Peyer's patch (tissue), 4 donors: ENCODE measurements around the gene CA9. TPM values are rescaled to one million over a fixed set of nuclear protein-coding genes. Genes with fewer than 3 reads are reported as not detected.

Experiments used
- DNase-seq, 3 donors: peaks; one replicate each; pipeline ENCODE4 v3.0.0-alpha.2; 2017 to 2019
- H3K27ac ChIP-seq, 4 donors: fragments of 200-600 bp; sonication (generic); one replicate each; pipeline ENCODE4 v1.5.1; 2016 to 2019
- H3K27me3 ChIP-seq, 2 donors: fragments of 200-600 bp; sonication (generic); one replicate each; pipeline ENCODE4 v1.5.1; 2019
- H3K36me3 ChIP-seq, 3 donors: fragments of 200-600 bp; sonication (generic); one replicate each; pipeline ENCODE4 v1.5.1; 2016 to 2019
- H3K4me1 ChIP-seq, 4 donors: fragments of 200-600 bp; sonication (generic); one replicate each; pipeline ENCODE4 v1.5.1; 2016 to 2019
- H3K4me3 ChIP-seq, 4 donors: fragments of 200-600 bp; sonication (generic); 1 replicate in 3 of 4; 2 replicates in 1 of 4; pipeline ENCODE4 v1.5.1; 2016 to 2019; ENCODE audit warnings: mild to moderate bottlenecking in 1 of 4
- H3K9me3 ChIP-seq, 4 donors: fragments of 200-600 bp; sonication (generic); one replicate each; pipeline ENCODE4 v1.5.1; 2016 to 2019; ENCODE audit warnings: mild to moderate bottlenecking in 1 of 4
- POLR2A ChIP-seq, 2 donors: fragments of 450-650 bp; IDR thresholded peaks; one replicate each; pipeline ENCODE4 v1.5.1; 2017; ENCODE audit warnings: antibody characterized with exemption in 2 of 2, mild to moderate bottlenecking in 2 of 2, moderate library complexity in 2 of 2
- total RNA-seq, 4 donors: library from RNA; depleted of rRNA; stranded (reverse); fragments of >200 nt; gene quantifications; one replicate each; pipeline ENCODE4 v1.1.0, GENCODE V29; 2016
- TF ChIP-seq, protein P1 (sequence below), 6 experiments: fragments of 450-650 bp in 4 of 6; fragments of 200-600 bp in 2 of 6; sonication (generic) in 1 of 6; IDR thresholded peaks; one replicate each; pipeline ENCODE4 v1.5.1; 2017 to 2019; ENCODE audit warnings: antibody characterized with exemption in 6 of 6, mild to moderate bottlenecking in 3 of 6, moderate library complexity in 1 of 6

Gene CA9
- total RNA-seq, 4 donors from 2014 or later, result 1.6 to 6.3 (median 5.2) TPM

- Histone ChIP-seq H3K4me1 (peaks cover 0 to 23% (median 5%) of the 10 kb centered on the region in 4 donors), H3K27ac (no peak overlapping the region), H3K4me3 (no peak overlapping the region), H3K27me3 (no peaks in the 10 kb centered on the region), H3K9me3 (no peaks in the 10 kb centered on the region), H3K36me3 (no peaks in the 10 kb centered on the region)
- TF ChIP-seq, protein P1, sequence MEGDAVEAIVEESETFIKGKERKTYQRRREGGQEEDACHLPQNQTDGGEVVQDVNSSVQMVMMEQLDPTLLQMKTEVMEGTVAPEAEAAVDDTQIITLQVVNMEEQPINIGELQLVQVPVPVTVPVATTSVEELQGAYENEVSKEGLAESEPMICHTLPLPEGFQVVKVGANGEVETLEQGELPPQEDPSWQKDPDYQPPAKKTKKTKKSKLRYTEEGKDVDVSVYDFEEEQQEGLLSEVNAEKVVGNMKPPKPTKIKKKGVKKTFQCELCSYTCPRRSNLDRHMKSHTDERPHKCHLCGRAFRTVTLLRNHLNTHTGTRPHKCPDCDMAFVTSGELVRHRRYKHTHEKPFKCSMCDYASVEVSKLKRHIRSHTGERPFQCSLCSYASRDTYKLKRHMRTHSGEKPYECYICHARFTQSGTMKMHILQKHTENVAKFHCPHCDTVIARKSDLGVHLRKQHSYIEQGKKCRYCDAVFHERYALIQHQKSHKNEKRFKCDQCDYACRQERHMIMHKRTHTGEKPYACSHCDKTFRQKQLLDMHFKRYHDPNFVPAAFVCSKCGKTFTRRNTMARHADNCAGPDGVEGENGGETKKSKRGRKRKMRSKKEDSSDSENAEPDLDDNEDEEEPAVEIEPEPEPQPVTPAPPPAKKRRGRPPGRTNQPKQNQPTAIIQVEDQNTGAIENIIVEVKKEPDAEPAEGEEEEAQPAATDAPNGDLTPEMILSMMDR (IDR thresholded peaks at IDR 0.05), result no peak
- no peak for TF ChIP-seq POLR2A (IDR thresholded peaks at IDR 0.05)
- DNase-seq, result no peak
Measured at GRCh38 chr9:35666549-35666948, 7.2 kb upstream of the CA9 start.

DNA sequence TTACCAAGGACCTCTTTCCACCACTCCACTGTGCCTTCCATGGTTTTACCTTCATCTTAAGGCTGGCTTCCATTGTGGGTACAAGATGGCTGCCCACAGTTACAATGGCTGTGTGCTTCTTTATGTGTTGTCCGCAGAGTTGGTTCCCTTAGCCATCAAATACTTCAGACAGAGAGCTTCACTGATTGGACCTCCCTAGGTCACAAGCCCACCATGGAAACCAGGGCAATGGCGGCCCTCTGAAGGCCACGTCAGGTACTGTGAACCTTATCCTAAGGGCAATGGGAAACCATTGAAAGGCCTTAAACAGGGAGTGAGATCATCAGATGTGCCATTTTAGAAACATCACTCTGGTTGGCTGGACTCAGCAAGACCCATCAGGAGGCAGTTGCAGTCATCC is 5.8 kb upstream of the CA9 start:
- H3K27ac ChIP-seq, result no peak overlapping the region
- H3K4me1 ChIP-seq, result peaks cover 0 to 14% (median 5%) of the 10 kb centered on the region in 4 donors

GRCh38 chr9:35669331-35670145 is 4.2 kb upstream of the CA9 start:
- Histone ChIP-seq H3K36me3 (no peaks in the 10 kb centered on the region), H3K27me3 (no peaks in the 10 kb centered on the region), H3K27ac (peak overlapping the region in 3 of 4 donors; percentile 19 to 78 (median 64)), H3K4me3 (no peak overlapping the region), H3K9me3 (no peaks in the 10 kb centered on the region), H3K4me1 (peaks cover 0 to 18% (median 5%) of the 10 kb centered on the region in 4 donors)
- no peak for TF ChIP-seq POLR2A (IDR thresholded peaks at IDR 0.05)
- TF ChIP-seq, protein P1 (IDR thresholded peaks at IDR 0.05), result no peak
- DNase-seq, result peak in 2 of 3 donors; percentile 81 to 89

More for the DNA sequence above, 5.8 kb upstream of the CA9 start:
- Histone ChIP-seq H3K4me3 (no peak overlapping the region), H3K9me3 (no peaks in the 10 kb centered on the region), H3K36me3 (no peaks in the 10 kb centered on the region), H3K27me3 (no peaks in the 10 kb centered on the region)
- TF ChIP-seq POLR2A (IDR thresholded peaks at IDR 0.05), result no peak
- TF ChIP-seq, protein P1 (IDR thresholded peaks at IDR 0.05), result no peak
- no peak for DNase-seq

GRCh38 chr9:35674025-35674361 is 265 bp downstream of the CA9 start:
- H3K27ac ChIP-seq, result peak overlapping the region in 1 of 4 donors; percentile 56
- H3K4me1 ChIP-seq, result peaks cover 0 to 26% (median 6%) of the 10 kb centered on the region in 4 donors
- H3K27me3 ChIP-seq, result no peaks in the 10 kb centered on the region

GRCh38 chr9:35675204-35675603 is 1.5 kb downstream of the CA9 start:
- Histone ChIP-seq H3K36me3 (no peaks in the 10 kb centered on the region), H3K27ac (no peak overlapping the region), H3K9me3 (no peaks in the 10 kb centered on the region), H3K27me3 (no peaks in the 10 kb centered on the region), H3K4me3 (peak overlapping the region; percentile 37 to 59 (median 48)), H3K4me1 (peaks cover 0 to 19% (median 5%) of the 10 kb centered on the region in 4 donors)
- no peak for DNase-seq
- no peak for TF ChIP-seq POLR2A (IDR thresholded peaks at IDR 0.05)
- TF ChIP-seq, protein P1 (IDR thresholded peaks at IDR 0.05), result no peak

More at GRCh38 chr9:35674025-35674361, 265 bp downstream of the CA9 start:
- no peak for TF ChIP-seq POLR2A (IDR thresholded peaks at IDR 0.05)
- no peak for DNase-seq
- Histone ChIP-seq H3K4me3 (no peak overlapping the region), H3K9me3 (no peaks in the 10 kb centered on the region), H3K36me3 (no peaks in the 10 kb centered on the region)

DNA sequence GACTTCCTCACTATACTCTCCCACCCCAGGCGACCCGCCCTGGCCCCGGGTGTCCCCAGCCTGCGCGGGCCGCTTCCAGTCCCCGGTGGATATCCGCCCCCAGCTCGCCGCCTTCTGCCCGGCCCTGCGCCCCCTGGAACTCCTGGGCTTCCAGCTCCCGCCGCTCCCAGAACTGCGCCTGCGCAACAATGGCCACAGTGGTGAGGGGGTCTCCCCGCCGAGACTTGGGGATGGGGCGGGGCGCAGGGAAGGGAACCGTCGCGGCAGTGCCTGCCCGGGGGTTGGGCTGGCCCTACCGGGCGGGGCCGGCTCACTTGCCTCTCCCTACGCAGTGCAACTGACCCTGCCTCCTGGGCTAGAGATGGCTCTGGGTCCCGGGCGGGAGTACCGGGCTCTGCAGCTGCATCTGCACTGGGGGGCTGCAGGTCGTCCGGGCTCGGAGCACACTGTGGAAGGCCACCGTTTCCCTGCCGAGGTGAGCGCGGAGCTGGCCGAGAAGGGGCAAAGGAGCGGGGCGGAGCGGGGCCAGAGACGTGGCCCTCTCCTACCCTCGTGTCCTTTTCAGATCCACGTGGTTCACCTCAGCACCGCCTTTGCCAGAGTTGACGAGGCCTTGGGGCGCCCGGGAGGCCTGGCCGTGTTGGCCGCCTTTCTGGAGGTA is 2.1 kb downstream of the CA9 start:
- H3K36me3 ChIP-seq, result no peaks in the 10 kb centered on the region
- H3K9me3 ChIP-seq, result no peaks in the 10 kb centered on the region
- H3K4me1 ChIP-seq, result peaks cover 0 to 19% (median 5%) of the 10 kb centered on the region in 4 donors
- peak overlapping the region in 1 of 4 donors; percentile 39 for H3K27ac ChIP-seq
- peak; percentile 36 to 62 (median 60) for DNase-seq
- no peaks in the 10 kb centered on the region for H3K27me3 ChIP-seq
- TF ChIP-seq, protein P1 (IDR thresholded peaks at IDR 0.05), result no peak
- no peak for TF ChIP-seq POLR2A (IDR thresholded peaks at IDR 0.05)
- H3K4me3 ChIP-seq, result peak overlapping the region; percentile 37 to 59 (median 48)
